Measurements from ENCODE around the gene CSPG4. TPM values are rescaled to one million over a fixed set of nuclear protein-coding genes. Genes with fewer than 3 reads are reported as not detected.
"Not testable (repeated sequence)": the region's sequence is repeated elsewhere in the genome, so short reads cannot be mapped to it uniquely, and the experiment has no call there.

Gene CSPG4
- polyA plus RNA-seq, 1 donor, result 6.4 TPM

DNA sequence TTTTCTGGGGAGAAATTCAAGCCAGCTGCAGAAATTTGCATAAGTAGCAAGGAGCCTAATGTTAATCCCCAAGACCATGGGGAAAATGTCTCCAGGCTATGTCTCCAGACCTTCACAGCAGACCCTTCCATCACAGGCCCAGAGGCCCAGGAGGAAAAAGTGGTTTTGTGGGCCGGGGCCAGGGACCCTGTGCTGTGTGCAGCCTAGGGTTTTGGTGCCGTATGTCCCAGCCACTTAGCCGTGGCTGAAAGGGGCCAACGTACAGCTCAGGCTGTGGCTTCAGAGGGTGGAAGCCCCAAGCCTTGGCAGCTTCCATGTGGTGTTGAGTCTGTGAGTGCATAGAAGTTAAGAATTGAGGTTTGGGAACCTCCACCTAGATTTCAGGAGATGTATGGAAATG lies 29.7 kb upstream of the CSPG4 start:
- not testable (repeated sequence) for DNase-seq

GRCh38 chr15:75739791-75740190 lies 27.1 kb upstream of the CSPG4 start:
- no peak for DNase-seq

DNA sequence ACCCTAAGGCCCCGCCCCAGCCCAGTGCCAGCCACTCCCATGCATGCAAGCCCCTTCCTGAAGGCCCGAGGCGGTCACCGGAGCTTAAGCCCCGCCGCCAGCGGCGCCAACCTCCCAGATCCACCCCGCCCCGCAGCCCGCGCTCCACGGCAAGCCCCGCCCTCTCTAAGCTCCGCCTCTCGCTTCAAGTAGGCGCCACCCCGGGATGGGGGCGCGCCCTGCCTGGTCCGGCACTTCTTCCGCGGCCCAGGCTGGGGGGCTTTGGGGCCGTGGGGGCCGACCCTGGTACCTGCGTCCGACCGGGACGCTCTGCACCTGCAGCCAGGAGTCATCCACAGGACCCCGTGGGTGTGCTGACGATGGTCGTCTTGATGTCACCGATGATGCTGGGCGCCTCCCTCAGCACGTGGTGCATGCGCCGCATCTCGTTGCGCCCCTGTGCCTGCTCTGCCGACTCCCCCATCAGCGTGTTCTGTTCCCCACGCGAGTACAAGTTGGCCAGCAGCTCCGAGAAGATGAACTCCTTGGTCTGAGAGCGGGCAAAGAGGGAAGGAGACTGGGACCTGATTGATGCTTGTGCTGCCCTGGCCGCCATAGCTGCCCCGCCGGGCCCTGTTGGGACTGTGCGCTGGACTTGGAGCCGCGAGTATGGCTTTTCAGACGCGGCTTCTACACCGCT lies 26.1 kb upstream of the CSPG4 start:
- DNase-seq, result peak; percentile 92

DNA sequence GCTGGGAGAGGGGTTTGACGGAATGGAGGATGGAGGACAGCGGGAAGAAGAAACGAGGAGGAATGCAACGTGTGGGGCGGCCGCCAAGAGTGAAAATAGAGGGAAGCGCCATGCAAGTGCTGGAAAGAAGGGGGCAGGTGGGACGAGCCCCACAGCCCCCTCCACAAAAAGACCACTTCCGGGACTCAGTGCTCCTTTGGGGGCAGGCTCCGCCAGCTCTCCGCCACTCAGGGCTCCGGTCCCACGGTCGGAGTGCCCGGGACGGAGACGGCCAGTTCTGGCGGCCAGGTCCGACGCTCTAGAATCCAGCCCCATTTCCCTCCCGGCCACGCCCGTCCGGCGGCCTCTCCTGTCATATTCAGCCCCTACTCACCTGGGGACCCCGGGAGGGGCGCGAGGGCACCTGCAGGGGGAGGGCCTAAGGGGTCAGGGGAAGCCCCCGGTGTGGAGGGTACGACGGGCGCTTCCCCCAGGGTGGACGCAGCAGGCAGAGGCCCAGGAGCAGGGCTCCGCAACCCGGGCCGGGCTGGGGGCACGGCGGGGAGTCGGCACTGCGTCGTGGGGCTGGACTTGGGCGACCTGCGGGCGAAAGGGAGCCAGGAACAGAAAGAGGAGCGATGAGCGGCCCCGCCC lies 25.5 kb upstream of the CSPG4 start:
- no peak for DNase-seq

- DNase-seq, result not testable (repeated sequence)
Measured at GRCh38 chr15:75737116-75738013, 24.7 kb upstream of the CSPG4 start.

DNA sequence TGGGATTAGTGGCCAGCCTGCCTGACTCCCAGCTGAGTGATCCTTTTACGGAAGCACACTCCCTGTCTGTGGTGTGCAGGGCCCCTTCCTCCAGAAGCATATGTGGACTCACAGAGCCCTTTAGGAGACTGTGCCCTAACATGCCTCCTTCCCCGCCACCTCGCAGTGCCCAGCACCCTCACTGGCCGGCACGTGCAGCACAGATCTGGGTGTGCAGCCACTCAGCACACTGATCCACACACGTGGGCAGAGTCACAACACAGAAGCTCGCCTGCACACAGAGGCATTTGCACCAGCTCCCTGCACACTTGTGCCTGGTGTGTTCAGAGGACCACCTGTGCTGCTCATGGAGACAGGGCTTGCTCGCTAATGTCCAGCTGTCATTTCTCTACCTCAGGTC lies 23.6 kb upstream of the CSPG4 start:
- no peak for DNase-seq

GRCh38 chr15:75734861-75735760 lies 22.5 kb upstream of the CSPG4 start:
- DNase-seq, result not testable (repeated sequence)

- DNase-seq, result no peak
Measured at GRCh38 chr15:75733761-75734651, 21.4 kb upstream of the CSPG4 start.

DNA sequence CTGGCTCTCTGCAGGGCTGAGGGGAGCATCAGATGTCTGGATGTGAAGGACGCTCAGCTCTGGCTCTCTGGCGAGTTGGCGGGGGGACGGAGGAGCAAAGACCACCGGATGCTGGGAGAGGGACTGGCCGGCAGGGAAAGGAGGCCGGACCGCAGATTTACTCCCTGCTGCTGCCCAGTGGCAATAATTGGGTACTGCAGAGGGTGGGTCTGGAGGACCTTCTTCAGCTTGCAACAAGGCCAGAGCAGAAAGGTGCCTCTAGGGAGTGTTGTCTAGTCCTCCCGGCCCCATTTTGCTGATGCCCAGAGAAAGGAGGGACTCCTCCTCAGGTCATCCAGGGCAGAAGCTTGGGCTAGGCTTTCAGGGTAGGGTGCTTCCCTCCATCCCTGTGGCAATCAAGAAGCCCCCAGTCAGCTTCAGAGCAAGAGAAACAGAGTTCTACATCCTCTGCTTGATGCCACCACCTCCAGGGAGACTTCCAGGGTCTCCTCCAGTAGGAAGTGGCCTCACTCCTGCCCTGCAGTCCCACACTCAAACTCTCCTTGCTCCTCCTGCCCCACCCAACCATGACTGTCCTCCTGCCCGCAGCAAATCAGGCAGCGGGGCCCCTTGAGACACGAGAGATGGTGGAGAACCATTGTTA lies 20.3 kb upstream of the CSPG4 start:
- no peak for DNase-seq

DNA sequence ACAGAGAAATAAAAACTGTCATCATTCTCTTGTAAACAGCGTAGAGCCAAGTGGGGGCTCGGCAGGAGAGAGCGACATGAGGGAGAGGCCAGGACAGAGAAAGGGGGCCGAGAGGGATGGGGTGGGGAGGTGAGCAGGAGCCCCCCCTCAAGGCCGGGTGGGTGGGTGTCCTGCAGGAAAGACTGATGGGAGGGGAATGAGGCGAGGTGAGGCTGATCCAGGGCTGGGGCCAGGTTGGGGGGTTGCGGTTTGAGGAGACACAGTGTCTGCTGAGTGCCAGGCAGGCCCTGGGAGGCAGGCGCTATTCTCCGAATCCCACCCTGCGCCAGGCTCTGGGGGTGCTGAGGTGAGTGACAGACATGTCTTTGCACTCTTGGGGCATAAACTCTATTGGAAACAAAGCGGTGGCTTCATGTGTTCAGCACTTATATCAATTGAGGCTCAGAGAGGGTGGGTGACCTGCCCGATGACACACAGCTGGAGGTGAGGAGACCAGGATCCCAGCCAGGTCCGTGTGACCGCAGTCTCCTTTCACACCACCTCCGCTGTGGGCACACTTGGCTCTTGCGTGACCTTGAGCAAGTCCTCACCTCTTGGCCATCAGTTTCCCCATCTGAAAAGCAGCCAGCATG lies 19.6 kb upstream of the CSPG4 start:
- DNase-seq, result no peak

GRCh38 chr15:75731248-75732151 lies 18.9 kb upstream of the CSPG4 start:
- DNase-seq, result peak; percentile 76

GRCh38 chr15:75730376-75731247 lies 18.0 kb upstream of the CSPG4 start:
- DNase-seq, result not testable (repeated sequence)

DNA sequence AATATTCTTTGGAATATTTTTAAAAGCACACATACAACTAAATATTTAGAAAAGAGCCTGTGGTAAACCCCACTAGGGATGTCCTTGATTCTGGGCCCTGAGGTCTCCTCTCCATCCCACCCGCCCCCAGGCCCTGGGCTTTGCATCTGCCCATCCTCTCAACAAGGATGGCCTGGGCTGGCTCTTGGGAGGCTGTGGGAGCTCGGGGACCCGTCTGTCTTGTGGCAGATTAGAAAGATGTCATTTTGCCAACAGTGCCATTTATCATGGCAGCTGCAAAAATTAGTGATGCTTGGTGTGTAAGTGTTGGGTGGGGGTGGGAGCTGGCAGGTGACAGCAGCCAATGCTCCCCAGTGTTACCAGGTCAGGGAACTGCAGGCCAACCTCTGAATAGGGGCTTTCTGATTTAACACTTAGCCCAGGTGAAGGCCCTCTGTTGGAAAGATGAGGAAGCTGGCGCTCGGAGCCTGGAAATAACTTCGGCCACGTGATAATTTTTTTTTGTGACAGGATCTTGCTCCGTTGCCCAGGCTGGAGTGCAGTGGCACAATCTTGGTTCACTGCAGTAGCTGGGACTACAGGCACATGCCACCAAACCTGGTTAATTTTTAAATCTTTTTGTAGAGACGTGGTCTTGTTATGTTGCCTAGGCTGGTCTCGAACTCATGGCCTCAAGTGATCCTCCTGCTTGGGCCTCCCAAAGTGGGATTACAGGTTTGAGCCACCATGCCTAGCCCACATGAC lies 16.9 kb upstream of the CSPG4 start:
- DNase-seq, result no peak

DNA sequence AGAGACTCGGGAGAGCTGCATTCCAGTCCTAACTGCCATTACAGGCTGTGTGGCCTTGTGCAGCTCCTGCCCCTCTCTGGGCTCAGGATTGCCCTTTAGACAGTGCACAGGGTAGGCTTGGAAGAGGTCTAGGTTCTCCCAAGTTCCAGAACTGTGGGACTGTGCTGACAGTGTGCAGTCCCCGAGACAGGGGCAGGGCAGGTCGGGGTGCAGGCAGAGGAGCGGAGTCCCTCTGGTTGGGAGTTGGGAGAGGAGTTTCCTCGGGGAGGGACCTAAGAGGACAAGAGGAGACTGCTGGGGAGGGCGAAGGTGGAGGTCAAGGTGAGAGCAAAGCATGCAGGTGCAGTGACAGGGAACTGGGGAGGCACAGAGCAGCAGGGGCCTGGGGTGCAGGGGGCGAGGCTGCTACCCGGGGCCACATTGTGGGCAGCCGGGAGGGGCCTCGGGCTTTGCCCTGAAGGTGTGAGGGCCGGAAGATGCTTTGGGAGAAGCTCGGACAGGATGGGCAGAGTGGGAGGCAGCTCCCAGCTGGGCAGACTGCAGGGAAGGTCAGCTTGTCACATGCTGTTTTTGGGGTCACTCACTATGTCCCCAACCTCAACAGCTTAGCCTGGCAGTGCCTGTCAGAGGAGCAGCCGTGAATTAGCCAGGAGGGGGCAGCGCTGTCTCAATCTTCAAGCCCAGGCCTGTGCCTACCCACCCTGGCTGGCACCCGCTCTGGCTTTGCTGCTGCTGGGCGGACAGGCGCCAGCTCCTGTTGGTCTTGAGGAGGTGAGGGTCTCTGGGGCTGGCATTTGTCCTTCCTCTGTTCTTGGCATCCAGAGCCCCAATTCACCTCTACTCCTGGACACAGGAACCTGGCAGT lies 15.4 kb upstream of the CSPG4 start:
- DNase-seq, result no peak

- DNase-seq, result no peak
Measured at GRCh38 chr15:75727031-75727531, 14.4 kb upstream of the CSPG4 start.
